COR-L47 (cell line): Measurements from ENCODE around the gene CDK13.

Experiments used
- DNase-seq: peaks from one replicate; lab custom pipeline; 2025; lab: John Stamatoyannopoulos, UW

Gene CDK13

DNA sequence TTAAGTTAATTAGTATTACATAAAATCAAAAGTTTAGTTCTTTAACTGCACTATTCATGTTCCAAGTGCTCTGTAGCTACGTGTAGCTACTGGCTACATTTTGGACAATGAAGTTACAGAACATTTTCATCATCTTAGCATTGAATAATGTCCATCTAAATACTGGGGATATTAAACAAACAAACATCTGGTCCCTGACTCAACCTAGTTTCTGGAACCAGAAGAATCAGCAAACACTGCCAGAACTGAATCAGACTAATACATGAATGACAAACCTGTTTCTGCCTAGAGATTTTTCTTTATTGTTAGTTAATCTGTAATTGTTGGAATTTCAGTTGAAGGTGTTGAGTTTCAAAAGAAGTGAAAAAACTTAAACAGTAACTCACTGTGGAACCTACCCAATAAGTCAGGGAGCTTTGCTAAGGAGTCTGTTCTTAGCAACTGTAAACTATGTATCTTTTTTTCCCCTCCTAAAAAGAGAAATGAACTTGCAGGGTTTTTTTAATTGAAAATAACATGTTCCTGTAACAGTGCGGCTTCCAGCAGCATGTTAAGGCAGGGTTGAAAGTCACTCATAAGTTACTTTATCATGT, 58.3 kb downstream of the CDK13 start:
- DNase-seq: no peak

DNA sequence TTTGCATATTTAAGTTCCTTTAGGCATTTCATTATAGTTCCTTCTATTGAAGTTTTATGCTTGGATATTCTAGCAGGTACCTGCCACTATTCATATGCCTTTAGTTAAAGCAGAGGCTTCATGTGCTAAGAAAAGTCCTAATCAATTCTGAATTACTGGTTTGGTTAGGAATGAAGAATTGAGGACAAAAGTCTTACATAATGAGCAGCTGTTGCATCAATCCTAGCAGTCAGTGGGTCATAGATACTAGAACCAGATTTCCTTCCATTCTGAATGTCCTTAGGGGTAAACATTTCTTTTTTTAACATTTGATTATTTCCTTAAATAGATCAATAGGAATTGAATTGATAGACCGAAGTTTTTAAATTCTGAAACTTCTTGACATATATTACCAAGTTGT, 59.2 kb downstream of the CDK13 start:
- no peak for DNase-seq

DNA sequence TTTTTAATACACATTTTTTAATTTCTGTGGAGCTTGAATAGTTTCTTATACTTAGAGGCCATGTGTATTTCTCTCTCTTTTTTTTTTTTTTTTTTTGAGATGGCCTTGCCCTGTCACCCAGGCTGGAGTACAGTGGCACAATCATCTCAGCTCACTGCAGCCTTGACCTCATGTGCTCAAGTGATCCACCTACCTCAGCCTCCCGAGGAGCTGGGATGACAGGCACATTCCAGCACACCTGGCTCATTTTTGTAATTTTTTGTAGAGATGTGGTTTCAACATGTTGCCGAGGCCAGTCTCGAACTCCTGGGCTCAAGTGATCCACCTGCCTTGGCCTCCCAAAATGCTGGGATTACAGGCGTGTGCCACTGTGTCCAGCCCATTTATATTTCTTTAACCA, 64.3 kb downstream of the CDK13 start:
- no peak for DNase-seq

DNA sequence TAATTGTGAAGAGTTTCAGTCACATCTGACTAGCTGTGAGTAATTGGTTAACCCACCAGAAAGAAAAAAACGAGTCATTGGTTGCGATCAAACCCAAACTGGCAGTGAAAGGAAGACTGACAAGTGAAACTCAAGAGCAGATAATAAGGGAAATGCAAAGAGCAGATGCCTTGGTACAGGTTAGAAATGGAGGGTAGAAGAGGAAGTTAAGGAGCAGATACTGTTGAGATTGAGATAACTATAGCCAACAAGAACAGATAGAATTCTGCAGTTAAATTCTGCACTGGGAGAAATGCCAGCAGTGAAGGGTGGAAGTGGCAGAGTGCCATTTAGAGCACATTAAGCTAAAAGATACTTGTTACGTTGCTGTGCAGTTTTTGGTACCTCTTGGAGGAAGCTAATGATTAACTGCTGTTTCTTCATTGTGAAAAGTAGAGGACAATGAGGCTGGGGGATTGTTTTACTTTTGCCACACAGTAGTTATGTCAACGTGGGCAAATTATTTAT, 65.8 kb downstream of the CDK13 start:
- DNase-seq: peak; percentile 21

DNA sequence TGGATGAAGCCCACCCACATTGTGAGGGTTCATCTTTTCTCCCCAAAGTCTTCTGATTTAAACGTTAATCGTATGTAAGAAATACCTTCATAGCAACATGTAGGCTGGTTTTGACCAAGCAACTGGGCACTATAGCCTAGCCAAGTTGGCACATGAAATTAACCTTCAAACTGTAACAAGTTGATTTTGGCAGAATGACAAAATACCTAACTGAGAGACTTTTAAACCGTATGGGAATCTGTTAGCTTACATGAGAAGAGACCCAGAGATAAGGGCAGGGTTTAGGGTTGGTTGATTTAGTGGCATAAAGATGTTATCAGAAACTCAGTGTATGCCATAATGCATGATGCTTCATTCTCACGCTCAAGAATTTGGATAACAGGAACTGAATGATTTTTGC, 69.5 kb downstream of the CDK13 start:
- DNase-seq: no peak

DNA sequence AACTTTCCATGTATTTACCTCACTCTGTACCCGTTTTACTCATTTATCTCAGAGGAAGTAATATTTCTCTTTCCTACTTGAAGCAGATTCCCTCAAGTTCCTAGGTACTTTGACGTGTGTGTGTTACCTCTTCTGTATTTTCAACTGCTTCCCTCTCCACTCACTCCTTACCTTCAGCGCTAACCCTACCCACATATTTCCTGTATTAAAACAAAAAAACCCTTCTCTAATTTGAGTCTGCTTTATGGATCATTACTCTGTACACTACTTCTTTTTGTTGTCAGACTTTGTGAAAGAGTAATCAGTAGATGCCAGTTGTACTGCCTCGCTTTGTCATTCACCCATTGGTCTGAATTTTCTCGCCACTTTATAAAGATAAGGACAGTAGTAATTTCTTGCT, 74.0 kb downstream of the CDK13 start:
- no peak for DNase-seq

DNA sequence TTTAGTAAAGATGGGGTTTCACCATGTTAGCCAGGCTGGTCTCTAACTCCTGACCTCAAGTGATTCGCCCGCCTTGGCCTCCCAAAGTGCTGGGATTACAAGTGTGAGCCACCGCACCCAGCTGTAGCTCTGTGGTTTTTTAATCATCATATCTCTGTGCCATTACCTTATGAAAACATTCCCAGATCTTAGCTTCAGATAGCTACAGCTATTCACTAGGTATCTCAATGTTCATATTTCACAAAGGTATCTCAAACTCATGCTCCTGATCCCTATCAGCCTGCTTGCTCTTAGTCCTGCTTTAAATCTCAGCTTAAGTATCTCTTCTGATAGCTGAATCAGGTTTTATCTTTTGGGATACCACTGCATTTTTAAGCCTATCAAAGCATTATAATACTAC, 74.8 kb downstream of the CDK13 start:
- DNase-seq: no peak

DNA sequence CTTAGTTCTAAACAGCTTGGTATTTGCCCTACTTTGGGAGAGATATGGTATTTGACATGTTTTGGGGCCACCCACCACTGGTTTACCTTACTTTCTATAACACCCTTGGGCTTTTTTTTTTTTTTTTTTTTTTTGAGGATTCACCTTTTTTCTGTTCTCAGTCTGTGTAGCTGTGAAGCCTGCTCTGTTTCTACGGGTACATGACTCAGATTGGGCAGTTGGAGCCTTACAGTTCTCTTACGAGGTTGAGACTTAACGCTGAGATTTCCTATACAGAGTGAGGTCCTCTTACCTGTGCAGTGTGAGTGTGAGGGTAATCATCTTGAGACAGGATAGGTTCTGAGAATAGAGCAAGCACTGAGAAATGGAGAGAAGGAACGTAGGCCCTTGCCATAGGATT, 77.5 kb downstream of the CDK13 start:
- no peak for DNase-seq

DNA sequence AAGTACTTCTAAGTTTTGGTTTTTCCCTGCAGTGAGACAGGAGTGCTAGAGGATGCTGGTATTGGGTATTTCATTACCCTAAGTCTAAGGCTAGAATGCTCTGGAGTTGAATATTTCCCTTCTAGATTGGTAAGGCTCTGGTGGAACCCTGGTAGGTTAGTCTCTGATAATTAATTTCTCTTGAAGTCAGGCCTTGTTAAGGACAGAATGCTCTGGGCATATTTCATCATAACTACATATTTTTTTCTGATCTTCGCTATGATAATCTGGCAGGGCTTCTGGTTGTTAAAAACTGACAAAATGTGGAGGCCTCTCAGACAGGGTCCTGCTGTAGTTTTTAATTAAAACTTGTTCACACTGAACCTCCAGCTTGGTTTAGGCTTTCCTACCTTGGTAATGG, 83.8 kb downstream of the CDK13 start:
- DNase-seq: no peak

DNA sequence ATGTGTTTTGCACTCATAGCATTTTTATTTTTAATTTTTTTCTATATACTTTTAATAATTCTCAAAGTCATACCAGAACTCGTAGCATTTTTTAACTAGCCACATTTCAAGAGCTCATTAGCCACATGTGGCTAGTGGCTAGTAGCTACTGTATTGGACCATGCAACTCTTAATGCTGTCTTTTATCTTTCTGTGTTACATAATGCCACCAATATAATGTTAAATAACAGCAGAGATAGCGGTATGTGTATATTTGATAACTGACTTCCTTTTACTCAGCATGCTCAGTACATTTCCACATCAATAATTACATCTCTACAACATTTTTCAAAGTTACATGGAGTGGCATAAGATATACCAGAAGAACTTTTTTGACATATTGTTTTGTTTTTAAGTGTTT, 91.4 kb downstream of the CDK13 start:
- DNase-seq: no peak

DNA sequence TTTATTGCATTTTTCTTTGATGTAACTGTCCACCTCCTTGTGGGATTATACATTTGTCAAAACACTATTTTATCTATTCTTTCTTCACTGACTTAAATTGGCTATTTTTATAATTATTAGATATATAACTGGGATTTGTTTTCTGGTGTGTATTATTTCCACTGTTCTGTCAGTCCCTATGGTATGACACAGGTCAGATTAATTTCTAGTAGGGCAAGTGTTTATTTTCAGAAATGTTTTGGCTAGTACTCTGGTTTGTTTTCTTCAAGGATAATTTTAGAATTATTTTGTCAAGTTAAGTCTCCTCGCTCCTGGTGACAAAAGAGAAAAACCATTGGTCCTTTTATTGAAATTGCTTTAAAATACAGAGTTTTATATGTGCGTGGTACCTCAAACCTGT, 93.1 kb downstream of the CDK13 start:
- no peak for DNase-seq

DNA sequence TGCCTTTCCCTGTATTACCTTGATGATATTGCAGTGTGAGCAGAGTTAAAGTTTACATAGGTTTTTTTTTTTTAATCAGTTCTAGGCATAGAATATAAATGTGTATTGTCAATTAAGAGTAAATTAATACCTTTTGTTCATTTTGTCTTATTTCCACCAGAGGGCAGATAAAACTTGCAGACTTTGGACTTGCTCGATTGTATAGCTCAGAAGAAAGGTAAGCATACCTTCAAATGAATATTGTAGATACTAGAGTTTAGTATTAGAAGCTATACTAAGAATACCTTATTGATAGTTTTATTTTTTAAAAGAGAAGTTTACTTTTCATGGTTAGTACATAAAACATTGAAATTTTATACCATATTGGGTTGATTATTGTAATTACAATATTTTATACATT, 97.6 kb downstream of the CDK13 start:
- no peak for DNase-seq

DNA sequence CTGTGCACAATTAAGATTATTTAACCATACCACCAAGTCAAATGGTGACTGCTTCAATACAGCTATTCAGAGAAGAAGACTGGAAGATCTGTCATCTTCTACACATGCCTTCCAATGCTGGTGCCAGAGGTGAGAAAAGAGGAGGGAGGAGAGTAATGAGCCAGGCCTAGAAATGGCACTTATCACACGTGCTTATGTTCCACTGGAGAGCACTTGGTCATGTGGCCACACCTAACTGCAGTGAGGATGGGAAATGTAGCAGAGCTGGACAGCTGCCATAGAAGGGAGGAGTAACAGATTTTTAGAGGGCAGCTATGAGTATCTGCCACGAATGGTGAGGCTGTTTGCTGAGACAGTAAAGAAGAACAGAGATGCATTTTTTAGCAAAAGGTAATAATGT, 107.2 kb downstream of the CDK13 start:
- peak; percentile 8 for DNase-seq

DNA sequence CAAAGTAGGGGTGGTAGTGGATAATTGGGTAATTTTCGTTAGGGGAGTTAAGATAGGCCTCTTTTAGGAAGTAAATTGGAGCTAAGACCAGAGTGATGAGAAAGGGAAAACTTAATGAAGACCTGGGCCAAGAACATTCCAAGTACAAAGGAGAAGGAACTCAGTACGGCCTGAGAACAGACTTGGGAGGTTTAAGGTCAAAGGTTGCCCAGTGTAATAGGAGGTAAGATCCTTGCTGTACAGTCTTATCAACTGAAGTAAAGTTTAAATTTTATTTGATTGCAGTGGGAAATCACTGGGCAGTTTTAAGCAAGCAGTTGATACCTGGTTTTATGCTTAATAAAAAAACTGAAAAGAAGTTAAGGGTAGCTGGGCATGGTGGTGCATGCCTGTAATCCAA, 108.0 kb downstream of the CDK13 start:
- no peak for DNase-seq

DNA sequence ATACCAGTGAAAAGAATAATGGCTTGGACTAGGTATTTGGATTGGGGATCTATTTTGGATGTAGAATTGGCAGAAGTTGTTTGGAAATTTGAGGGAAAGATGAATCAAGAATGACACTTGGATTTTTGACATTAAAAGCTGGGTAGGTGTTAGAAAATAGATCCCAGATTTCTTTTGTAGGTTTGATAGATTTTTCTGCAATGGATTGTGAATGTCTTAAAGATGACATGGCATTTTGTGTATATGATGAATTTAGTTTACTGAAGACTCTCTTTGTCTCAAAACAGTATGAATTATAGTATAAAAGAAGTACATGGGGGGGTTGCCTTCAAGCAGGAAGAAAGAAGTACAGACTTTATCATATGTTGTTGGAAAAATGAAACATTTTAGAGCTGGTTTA, 108.6 kb downstream of the CDK13 start:
- no peak for DNase-seq

DNA sequence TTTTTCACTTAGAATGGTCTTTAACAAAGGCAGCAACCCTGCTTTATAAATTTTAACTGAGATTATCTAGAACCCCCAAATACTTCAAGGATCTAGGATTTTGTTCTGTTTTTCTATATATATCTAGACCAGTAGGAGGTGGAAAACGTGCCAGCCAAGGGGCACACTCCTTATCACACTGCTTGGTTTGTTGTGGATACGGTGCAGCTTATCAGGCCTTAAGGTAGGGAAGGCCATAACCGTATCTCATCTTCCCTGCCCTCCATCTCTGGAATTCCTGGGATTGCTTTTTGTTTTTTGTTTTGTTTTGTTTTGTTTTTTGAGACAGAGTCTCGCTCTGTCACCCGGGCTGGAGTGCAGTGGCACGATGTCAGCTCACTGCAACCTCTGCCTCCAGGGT, 109.0 kb downstream of the CDK13 start:
- DNase-seq: no peak

DNA sequence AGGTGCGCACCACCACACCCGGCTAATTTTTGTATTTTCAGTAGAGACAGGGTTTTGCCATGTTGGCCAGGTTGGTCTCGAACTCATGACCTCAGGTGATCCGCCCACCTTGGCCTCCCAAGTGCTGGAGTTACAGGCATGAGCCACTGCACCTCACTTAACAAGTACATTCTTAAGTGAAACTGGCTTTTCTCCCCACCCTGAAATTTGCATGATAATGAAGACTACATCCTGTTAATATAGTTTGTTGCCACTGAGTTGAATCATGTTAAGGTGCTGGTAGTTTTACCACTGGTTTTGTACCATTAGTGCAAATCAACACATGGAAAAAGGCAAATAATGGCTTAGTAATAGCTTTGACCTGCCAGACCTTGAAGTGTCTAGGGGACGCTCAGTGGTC, 122.2 kb downstream of the CDK13 start:
- no peak for DNase-seq

DNA sequence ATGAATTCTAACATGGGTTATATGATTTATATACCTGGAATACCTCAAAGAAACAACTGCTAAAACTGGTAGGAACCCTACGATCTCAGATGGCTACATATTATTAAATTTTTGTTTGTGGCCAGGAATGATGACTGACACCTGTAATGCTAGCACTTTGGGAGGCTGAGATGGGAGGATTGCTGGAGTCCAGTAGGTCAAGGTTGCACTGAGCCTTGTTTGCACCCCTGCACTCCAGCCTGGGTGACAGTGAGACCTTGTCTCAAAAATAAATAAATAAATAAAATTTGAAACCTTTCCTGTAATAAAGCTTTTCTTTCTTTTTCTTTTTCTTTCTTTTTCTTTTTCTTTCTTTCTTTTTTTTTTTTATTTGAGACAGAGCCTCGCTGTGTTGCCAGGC, 123.2 kb downstream of the CDK13 start:
- no peak for DNase-seq

DNA sequence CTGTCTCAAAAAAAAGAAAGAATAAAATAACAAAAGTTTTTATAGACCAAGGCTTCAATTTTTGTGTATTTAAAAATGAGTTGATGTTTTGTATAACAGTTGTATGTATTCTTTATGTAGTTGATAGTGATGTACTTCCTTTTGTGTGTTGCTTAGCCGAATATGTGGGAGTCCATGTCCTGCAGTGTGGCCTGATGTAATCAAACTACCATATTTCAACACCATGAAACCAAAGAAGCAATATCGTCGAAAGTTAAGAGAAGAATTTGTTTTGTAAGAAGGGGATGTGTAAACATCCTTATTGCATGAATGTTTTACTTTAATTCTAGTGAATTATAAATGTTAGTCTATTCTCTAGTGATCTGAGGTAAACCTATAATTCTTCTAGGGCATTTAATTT, 127.8 kb downstream of the CDK13 start:
- no peak for DNase-seq

DNA sequence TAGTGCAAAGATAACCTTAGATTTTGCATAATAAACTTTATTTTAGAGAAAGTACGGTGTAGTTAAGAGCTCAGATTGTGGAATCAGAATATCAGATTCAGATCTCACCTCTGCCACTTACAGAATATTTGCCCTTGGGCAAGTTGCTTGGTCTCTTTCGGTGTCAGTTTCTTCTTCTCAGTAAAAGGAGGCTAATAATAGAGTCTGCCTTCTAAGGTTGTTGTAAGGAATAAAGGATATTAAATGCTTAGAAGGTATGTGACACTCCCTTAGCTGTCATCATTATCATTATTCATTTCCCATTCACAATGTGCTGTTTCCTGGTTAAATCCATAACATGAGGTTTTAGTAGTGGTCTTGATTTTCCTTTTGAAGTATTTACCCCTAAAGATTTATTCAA, 142.1 kb downstream of the CDK13 start:
- no peak for DNase-seq

DNA sequence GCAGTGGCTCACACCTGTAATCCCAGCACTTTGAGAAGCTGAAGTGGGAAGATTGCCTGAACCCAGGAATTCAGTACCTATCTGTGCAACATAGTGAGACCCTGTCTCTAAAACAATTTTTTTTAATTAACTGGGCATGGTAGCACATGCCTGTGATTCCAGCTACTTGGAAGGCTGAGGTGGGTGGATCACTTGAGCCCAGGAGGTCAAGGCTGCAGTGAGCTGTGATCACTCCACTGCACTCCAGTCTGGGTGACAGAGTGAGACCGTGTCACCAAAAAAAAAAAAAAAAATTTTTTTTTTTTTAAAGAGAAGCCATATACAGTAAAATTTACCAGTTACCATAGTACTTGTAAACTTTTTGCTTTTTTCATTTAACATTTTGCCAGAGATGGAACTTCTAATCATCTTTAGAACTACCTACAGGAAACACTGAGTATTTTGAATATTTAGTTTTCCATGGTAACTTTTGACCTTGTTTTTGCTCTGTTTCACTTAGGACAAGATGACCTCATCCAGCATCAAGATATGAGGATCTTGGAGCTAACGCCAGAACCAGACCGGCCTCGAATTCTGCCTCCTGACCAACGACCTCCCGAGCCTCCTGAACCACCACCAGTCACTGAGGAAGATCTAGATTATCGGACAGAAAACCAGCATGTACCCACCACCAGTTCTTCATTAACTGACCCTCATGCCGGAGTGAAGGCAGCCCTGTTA, 143.7 kb downstream of the CDK13 start:
- DNase-seq: no peak

DNA sequence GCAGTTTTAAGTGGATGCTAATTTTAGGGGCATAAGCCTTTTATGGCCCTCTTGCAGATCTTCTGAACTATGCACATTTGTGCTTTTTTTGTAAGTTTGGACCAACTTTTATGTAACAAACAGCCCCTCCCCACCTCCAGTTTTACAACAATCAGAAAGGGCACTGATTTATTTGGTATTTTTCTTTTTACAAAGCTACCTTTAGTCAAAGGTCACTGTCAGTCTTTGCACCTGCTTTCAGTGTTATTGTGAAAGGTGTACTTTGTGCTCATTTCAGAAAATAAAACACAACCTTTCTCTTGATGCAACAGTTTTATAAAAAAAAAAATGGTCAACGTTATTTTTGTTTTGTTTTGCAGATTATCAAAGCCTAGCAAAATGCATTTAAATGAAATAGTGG, 145.2 kb downstream of the CDK13 start:
- no peak for DNase-seq

DNA sequence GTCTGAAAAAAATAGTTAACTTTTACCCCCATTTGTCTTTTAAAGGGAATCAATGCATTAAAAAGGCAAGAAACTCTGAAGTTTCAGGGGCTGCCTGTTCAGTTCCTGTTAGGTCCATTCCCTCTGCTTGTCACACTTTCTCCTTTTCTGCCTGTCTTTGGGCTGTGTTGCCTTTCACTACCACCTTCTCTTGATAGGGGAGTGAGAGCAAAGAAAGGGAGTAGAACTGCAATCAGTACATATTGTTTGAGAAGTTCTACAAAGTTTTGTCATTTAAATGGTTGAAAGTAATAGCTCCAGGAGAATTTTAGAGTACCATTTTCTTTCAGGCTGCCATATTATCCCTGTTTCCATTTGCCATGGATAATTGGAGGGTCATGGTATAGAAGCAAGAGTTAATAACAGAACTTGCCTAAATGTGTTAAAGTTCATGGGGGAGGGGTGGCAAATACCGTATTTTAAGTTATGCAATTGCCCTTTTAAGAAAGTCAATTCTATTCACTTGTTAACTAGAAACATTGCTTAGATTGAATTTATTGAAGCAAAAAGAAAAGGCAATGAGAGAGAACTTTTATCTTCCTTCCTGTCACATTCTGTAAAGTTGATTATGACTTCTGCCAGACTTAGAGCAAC, 145.8 kb downstream of the CDK13 start:
- no peak for DNase-seq

DNA sequence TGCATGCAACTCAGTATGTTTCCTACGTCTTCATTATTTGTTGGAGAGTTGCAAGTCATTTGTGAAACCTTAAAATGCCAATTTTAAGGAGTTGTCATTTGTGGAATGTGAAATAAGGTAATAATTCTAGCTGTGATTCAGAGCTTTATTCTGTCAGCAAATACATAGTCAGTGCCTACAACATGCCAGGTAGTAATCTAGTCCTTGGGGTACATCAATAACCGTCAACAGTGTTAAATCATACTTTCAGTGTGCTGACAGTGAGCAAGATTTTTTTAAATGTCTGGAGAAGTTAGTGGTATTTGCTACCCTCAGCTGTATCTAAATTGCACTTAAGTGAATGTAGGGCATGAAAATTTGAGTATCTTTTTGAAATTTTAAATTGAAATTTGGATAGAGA, 147.7 kb downstream of the CDK13 start:
- DNase-seq: no peak
